K562 (cell line): ENCODE data around the gene RAB43. TPM values are rescaled to one million over a fixed set of nuclear protein-coding genes. Genes with fewer than 3 reads are reported as not detected.

Experiments
- ATAC-seq: fragments of 200-7000 bp; cut with Tn5 transposase; 3 replicates; pipeline ENCODE4 v1.9.1; 2020; ENCODE audit warnings: moderate library complexity
- BruUV-seq: library from RNA; stranded (reverse); fragments of 400-500 nt; replicated peaks from 2 replicates; lab custom pipeline; 2021; lab: Mats Ljungman, UMichigan
- CTCF ChIA-PET: fragments of 300-600 bp; formaldehyde crosslinking; extraction: SDS; loops from one replicate; lab custom pipeline; 2021; ENCODE audit warnings: low intra/inter-chr PET ratio; lab: Yijun Ruan, JAX
- POLR2A ChIA-PET: fragments of 300-600, 350-650 bp; sonication (Branson Sonifier 250); formaldehyde crosslinking; extraction: SDS; loops from one replicate; lab custom pipeline; 2021; ENCODE audit warnings: antibody characterized with exemption, inconsistent platforms; lab: Yijun Ruan, JAX
- DNase-seq, 4 experiments: peaks; one replicate each; pipeline versions ENCODE4 v3.0.0 to v3.0.0-alpha.2; 2011 to 2018; ENCODE audit warnings: low spot score in 3 of 4, mixed read lengths in 3 of 4; ENCODE audit errors: extremely low read depth in 1 of 4
- FAIRE-seq: peaks from 2 replicates; lab custom pipeline; 2011; peaks lifted over from hg19 to GRCh38; lab: Jason Lieb, UNC
- H2AFZ ChIP-seq: 2 replicates; pipeline ENCODE4 v1.6.0; 2011; ENCODE audit warnings: low read depth, low read length, control low read depth, inconsistent platforms
- H3K27ac ChIP-seq: fragments of 200-600 bp; 3 replicates; pipeline ENCODE4 v1.8.0; 2011; ENCODE audit warnings: low read depth, mild to moderate bottlenecking, control low read depth, inconsistent platforms, low read length, moderate library complexity, mixed read lengths; ENCODE audit errors: extremely low read depth
- H3K27me3 ChIP-seq, 2 experiments: fragments of 300-600 bp in 1 of 2; 2 replicates in 1 of 2; 3 replicates in 1 of 2; pipeline versions ENCODE4 v1.6.0 to v1.8.0; 2011; ENCODE audit warnings: inconsistent platforms in 2 of 2, low read length in 2 of 2, mild to moderate bottlenecking in 1 of 2, mixed read lengths in 1 of 2, moderate library complexity in 1 of 2; ENCODE audit not compliant: control insufficient read depth in 2 of 2, insufficient read depth in 2 of 2
- H3K36me3 ChIP-seq: fragments of 300-600 bp; 3 replicates; pipeline ENCODE4 v1.8.0; 2011; ENCODE audit warnings: mild to moderate bottlenecking, low read length, inconsistent platforms; ENCODE audit not compliant: control insufficient read depth, insufficient read depth
- H3K4me1 ChIP-seq, 2 experiments: fragments of 200-600 bp in 1 of 2; replicated peaks in 1 of 2; 2 replicates in 1 of 2; 3 replicates in 1 of 2; pipeline versions ENCODE4 v1.5.1 to v1.8.0; 2011; ENCODE audit warnings: inconsistent platforms in 2 of 2, low read length in 2 of 2, mild to moderate bottlenecking in 1 of 2, mixed read lengths in 1 of 2, moderate library complexity in 1 of 2; ENCODE audit not compliant: control insufficient read depth in 2 of 2, insufficient read depth in 2 of 2
- H3K4me2 ChIP-seq: 2 replicates; pipeline ENCODE4 v1.6.1; 2011; ENCODE audit warnings: low read length, control low read depth, inconsistent platforms, mixed read lengths; ENCODE audit not compliant: insufficient read depth
- H3K4me3 ChIP-seq: fragments of 200-600 bp; sonication (generic), shearing (Covaris generic); 2 replicates; pipeline ENCODE4 v1.5.1; 2016; ENCODE audit warnings: control low read depth, inconsistent platforms
- H3K79me2 ChIP-seq: fragments of 200-600 bp; 3 replicates; pipeline ENCODE4 v1.8.0; 2011; ENCODE audit warnings: low read length, inconsistent platforms; ENCODE audit not compliant: control insufficient read depth, insufficient read depth
- H3K9ac ChIP-seq, 2 experiments: 2 replicates each; pipeline versions ENCODE4 v1.6.0 to v1.6.1; 2011; ENCODE audit warnings: low read depth in 2 of 2, low read length in 2 of 2, control low read depth in 1 of 2, inconsistent platforms in 1 of 2, mild to moderate bottlenecking in 1 of 2, mixed read lengths in 1 of 2; ENCODE audit not compliant: insufficient read depth in 1 of 2
- H3K9me1 ChIP-seq: one replicate; pipeline ENCODE4 v1.6.0; 2011; ENCODE audit warnings: inconsistent platforms, mild to moderate bottlenecking, low read length, moderate library complexity; ENCODE audit not compliant: control insufficient read depth, insufficient read depth
- H3K9me3 ChIP-seq: replicated peaks from 2 replicates; pipeline ENCODE4 v1.5.1; 2011; ENCODE audit warnings: low read depth, low read length, inconsistent platforms; ENCODE audit not compliant: control insufficient read depth, insufficient read depth
- H4K20me1 ChIP-seq: replicated peaks from 2 replicates; pipeline ENCODE4 v1.6.1; 2011; ENCODE audit warnings: low read length, inconsistent platforms, mixed read lengths; ENCODE audit not compliant: control insufficient read depth, insufficient read depth
- EP300 ChIP-seq: IDR thresholded peaks from 2 replicates; pipeline ENCODE4 v1.6.1; 2012; ENCODE audit warnings: low read length, improper control_type of control experiment
- ETV1 ChIP-seq: fragments of 450-650 bp; conservative IDR thresholded peaks from 2 replicates; pipeline ENCODE4 v1.6.1; 2016; ENCODE audit warnings: missing genetic modification characterization, control low read depth, low read depth, missing compliant biosample characterization
- MAFF ChIP-seq: IDR thresholded peaks from 2 replicates; pipeline ENCODE4 v1.6.1; 2012; ENCODE audit warnings: low read length, improper control_type of control experiment
- ZNF347 ChIP-seq: fragments of 450-650 bp; formaldehyde crosslinking; IDR thresholded peaks from 2 replicates; pipeline ENCODE4 v1.4.0; 2020; ENCODE audit warnings: low read depth, mild to moderate bottlenecking, moderate library complexity
- WGBS: fragments of 100-300 bp; shearing (Covaris generic); methylation state at CpG from one replicate; pipeline ENCODE4 v1.1.6; 2016; ENCODE audit warnings: low coverage, mixed read lengths; ENCODE audit not compliant: insufficient coverage; ENCODE audit errors: missing lambda C conversion rate; 5-methylcytosine and 5-hydroxymethylcytosine counted together
- in situ Hi-C: fragments of 300-500 bp; cut with MboI; formaldehyde crosslinking; loops from 4 replicates; pipeline ENCODE4 v1.15.0; 2018; ENCODE audit warnings: inconsistent platforms, mixed read lengths
- intact Hi-C: fragments of 100-400 bp; cut with micrococcal nuclease; formaldehyde crosslinking; loops from 2 replicates; pipeline ENCODE4 v1.14.2; 2022
- polyA plus RNA-seq, 8 experiments: library from polyadenylated mRNA; depleted of rRNA in 4 of 8; stranded (reverse) in 5 of 8; unstranded in 3 of 8; fragments of >200 nt; fragmentation: Nextera tagmentation in 2 of 8; fragmentation: Illumina TruSeq in 1 of 8; extraction: Ambion mirVana in 2 of 8; extraction: Trizol in 1 of 8; gene quantifications; 2 replicates each; pipeline versions ENCODE4 v1.2.1 to v1.2.3, GENCODE V29; 2011 to 2014; ENCODE audit warnings: inconsistent platforms in 1 of 8, missing spikeins in 1 of 8
- total RNA-seq, 7 experiments: library from RNA; depleted of rRNA in 6 of 7; stranded (reverse); fragments of >200 nt in 6 of 7; fragmentation: Illumina TruSeq in 2 of 7; extraction: Trizol in 2 of 7; gene quantifications; 2 replicates each; pipeline versions ENCODE4 v1.2.1 to v1.2.3, GENCODE V29; 2011 to 2021; ENCODE audit warnings: low replicate concordance in 1 of 7
- TF ChIP-seq, protein P1 (sequence below), 2 experiments: fragments of 450-650 bp; conservative IDR thresholded peaks; 2 replicates each; pipeline ENCODE4 v1.6.1; 2017; ENCODE audit warnings: mild to moderate bottlenecking in 2 of 2, moderate library complexity in 2 of 2
- TF ChIP-seq, protein P2 (sequence below), 2 experiments: fragments of 200-800 bp in 1 of 2; sonication (Bioruptor generic) in 1 of 2; sonication (generic) in 1 of 2; formaldehyde crosslinking in 1 of 2; IDR thresholded peaks in 1 of 2; conservative IDR thresholded peaks in 1 of 2; 2 replicates each; pipeline versions ENCODE4 v1.5.0 to v1.6.1; 2016 to 2020; ENCODE audit warnings: missing compliant biosample characterization in 1 of 2, missing genetic modification characterization in 1 of 2, missing genetic modification reagents in 1 of 2
- TF ChIP-seq, protein P3 (sequence below), 2 experiments: fragments of 450-650 bp in 1 of 2; sonication (generic) in 1 of 2; formaldehyde crosslinking in 1 of 2; IDR thresholded peaks; 2 replicates each; pipeline versions ENCODE4 v1.7.1 to v1.9.0; 2016 to 2022; ENCODE audit warnings: inconsistent platforms in 1 of 2, mild to moderate bottlenecking in 1 of 2, missing genetic modification reagents in 1 of 2

Gene RAB43
- total and polyA plus RNA-seq, 9 of the 15 experiments (the other 6 are each of a cell fraction or from before 2014, with no cell fraction given) = 0.04 to 6.8 (median 1.7) TPM; not detected in 2

DNA sequence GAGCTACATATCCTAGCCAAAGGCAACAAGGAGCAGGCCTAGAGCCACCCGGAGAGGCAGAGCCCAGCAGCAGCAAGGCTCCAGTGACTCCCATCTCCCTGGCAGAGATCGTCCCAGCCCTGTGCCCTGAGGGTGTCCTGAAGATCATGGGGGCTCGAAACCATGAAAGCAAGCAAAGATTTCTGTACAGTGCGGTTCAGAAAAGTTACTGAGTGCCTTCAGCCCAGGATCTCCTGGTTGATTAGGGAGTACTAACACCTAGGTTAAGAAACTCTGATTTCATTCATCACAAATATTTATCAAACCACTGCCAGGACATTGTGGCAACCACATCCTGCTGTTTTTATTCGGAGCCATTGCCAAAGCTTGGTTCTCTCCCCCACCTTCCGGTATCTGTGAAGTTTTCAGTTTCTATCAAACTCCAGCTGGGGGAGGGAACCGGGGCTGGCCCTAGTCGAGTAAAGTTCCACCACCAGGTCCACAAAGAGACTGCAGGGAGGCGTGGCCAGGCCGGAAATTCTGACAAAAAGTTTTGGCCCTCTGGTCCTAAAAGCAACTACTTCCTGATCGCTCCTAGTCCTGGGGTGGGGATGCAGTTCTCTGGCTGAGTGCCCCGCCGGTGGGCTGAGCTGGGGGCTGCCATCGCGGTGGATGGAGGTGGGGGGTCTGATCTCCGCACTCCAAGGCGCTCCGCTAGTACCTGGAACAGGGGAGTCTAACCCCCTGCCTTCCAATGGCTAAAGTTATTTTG, 1.2 kb downstream of the RAB43 start:
- TSS peak; percentile 40 for BruUV-seq
- WGBS = 4% methylated on average over 10 of the region's 18 CpGs
- no peaks in the 10 kb centered on the region for H3K27me3 ChIP-seq
- peak overlapping the region; percentile 68 to 94 for H3K9ac ChIP-seq
- peak overlapping the region; percentile 87 for H3K4me2 ChIP-seq
- peak overlapping the region; percentile 58 for H3K4me3 ChIP-seq
- peaks cover 22 to 30% of the 10 kb centered on the region in 2 experiments for H3K4me1 ChIP-seq
- ATAC-seq = peak; percentile 76
- peak overlapping the region; percentile 69 for H2AFZ ChIP-seq
- no peaks in the 10 kb centered on the region for H3K36me3 ChIP-seq
- H3K27ac ChIP-seq = peak overlapping the region; percentile 75
- peaks cover 15% of the 10 kb centered on the region; the same call in 2 of the 3 replicates for H3K79me2 ChIP-seq
- intact Hi-C loops (no loop called here), in situ Hi-C loops (no loop called here)
- peak; percentile 61 to 88 (median 70) for DNase-seq
- no peaks in the 10 kb centered on the region for H3K9me3 ChIP-seq
- FAIRE-seq = peak; percentile 88
- ChIA-PET CTCF (no interaction called here), POLR2A (interaction anchor here (0.6 to 1.3 kb wide), 5 partner anchors 9 to 125 kb away, joined by 3 to 4 read pairs (median 4); no protein-coding TSS in a partner anchor)
- H3K9me1 ChIP-seq = no peaks in the 10 kb centered on the region
- no peaks in the 10 kb centered on the region for H4K20me1 ChIP-seq
- TF ChIP-seq ETV1 (tag) (peak; percentile 86), MAFF (no peak), ZNF347 (no peak), EP300 (peak; percentile 23; the same call in 1 of the 2 replicates)
- TF ChIP-seq, protein P1, sequence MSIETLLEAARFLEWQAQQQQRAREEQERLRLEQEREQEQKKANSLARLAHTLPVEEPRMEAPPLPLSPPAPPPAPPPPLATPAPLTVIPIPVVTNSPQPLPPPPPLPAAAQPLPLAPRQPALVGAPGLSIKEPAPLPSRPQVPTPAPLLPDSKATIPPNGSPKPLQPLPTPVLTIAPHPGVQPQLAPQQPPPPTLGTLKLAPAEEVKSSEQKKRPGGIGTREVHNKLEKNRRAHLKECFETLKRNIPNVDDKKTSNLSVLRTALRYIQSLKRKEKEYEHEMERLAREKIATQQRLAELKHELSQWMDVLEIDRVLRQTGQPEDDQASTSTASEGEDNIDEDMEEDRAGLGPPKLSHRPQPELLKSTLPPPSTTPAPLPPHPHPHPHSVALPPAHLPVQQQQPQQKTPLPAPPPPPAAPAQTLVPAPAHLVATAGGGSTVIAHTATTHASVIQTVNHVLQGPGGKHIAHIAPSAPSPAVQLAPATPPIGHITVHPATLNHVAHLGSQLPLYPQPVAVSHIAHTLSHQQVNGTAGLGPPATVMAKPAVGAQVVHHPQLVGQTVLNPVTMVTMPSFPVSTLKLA (conservative IDR thresholded peaks at IDR 0.05) = 0 out of 4 replicates have a peak, but pooled peaks of 1 of the 2 experiments have one; percentile 26
- TF ChIP-seq, protein P2, sequence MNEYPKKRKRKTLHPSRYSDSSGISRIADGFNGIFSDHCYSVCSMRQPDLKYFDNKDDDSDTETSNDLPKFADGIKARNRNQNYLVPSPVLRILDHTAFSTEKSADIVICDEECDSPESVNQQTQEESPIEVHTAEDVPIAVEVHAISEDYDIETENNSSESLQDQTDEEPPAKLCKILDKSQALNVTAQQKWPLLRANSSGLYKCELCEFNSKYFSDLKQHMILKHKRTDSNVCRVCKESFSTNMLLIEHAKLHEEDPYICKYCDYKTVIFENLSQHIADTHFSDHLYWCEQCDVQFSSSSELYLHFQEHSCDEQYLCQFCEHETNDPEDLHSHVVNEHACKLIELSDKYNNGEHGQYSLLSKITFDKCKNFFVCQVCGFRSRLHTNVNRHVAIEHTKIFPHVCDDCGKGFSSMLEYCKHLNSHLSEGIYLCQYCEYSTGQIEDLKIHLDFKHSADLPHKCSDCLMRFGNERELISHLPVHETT (CRISPR knock-in tag; conservative IDR thresholded peaks at IDR 0.05 in 1 of 2, IDR thresholded peaks at IDR 0.05 in 1 of 2) = no peak
- TF ChIP-seq, protein P3, sequence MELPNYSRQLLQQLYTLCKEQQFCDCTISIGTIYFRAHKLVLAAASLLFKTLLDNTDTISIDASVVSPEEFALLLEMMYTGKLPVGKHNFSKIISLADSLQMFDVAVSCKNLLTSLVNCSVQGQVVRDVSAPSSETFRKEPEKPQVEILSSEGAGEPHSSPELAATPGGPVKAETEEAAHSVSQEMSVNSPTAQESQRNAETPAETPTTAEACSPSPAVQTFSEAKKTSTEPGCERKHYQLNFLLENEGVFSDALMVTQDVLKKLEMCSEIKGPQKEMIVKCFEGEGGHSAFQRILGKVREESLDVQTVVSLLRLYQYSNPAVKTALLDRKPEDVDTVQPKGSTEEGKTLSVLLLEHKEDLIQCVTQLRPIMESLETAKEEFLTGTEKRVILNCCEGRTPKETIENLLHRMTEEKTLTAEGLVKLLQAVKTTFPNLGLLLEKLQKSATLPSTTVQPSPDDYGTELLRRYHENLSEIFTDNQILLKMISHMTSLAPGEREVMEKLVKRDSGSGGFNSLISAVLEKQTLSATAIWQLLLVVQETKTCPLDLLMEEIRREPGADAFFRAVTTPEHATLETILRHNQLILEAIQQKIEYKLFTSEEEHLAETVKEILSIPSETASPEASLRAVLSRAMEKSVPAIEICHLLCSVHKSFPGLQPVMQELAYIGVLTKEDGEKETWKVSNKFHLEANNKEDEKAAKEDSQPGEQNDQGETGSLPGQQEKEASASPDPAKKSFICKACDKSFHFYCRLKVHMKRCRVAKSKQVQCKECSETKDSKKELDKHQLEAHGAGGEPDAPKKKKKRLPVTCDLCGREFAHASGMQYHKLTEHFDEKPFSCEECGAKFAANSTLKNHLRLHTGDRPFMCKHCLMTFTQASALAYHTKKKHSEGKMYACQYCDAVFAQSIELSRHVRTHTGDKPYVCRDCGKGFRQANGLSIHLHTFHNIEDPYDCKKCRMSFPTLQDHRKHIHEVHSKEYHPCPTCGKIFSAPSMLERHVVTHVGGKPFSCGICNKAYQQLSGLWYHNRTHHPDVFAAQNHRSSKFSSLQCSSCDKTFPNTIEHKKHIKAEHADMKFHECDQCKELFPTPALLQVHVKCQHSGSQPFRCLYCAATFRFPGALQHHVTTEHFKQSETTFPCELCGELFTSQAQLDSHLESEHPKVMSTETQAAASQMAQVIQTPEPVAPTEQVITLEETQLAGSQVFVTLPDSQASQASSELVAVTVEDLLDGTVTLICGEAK (IDR thresholded peaks at IDR 0.05) = no peak
- TF ChIP-seq, protein P3 (CRISPR knock-in tag; IDR thresholded peaks at IDR 0.05) = no peak
